ENCODE results near the gene MUC13. TPM values are rescaled to one million over a fixed set of nuclear protein-coding genes. Genes with fewer than 3 reads are reported as not detected.

Gene MUC13
- total RNA-seq, 1 donor from 2014 or later = not detected

GRCh38 chr3:124883766-124884473 is 50.6 kb downstream of the MUC13 start:
- ATAC-seq (no peak), DNase-seq (ENCODE audit: low spot score) (no peak)
- intact Hi-C loops (cut with DNase I) = no loop called here

- intact Hi-C loops (cut with DNase I) = no loop called here
- DNase-seq (ENCODE audit: low spot score) (no peak), ATAC-seq (no peak)
These were observed 51.5 kb downstream of the MUC13 start for GRCh38 chr3:124882816-124883747.

DNA sequence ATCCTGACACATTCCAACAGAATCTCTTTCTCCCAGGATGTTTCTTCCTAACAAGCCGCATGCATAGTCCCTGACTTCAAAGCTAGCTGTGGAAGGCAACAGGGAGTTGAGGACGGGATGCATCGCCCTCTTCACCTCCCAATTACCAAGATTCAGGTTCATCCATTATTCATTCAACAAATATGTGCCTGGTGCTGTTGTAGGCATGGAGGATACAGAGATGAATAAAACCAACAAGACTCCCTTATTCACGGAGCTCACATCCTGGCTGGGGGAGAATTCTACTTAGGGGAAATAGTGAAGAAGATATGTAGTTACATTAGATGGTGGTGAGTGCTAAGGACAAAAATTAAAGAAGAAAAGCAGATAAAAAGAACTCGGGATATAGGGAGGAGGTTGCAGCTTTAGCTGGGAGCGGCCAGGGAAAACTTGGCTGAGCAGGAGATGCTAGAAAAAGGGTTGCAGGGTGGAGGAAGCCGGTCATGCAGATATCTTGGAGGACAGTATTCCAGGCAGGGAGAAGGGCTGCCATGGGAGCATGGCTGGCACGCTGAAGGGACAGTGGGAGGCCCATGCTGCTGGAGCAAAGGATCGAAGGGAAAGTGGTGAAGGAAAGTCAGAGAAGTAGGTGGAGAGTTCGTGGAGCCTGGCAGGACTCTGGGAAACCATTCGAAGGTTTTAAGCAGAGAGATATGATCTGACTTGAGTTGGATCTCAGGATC is 52.4 kb downstream of the MUC13 start:
- no peak for ATAC-seq
- intact Hi-C loops (cut with DNase I) = no loop called here
- no peak for DNase-seq (ENCODE audit: low spot score)

DNA sequence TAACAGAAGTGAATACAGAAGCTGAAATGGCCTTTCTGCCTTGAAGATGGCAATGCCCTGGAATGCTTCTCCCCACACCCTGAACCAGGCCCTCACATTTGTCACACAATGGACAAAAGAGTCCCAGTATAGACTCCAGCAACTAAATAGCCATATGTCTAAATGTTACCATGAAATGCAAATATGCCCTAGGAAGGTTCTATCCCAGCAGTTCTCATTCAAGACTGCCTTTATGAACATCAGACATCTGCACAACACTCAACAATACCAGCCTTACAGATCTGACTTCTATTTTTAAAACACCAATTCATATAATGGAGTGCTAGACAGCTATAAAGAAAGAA is 55.2 kb downstream of the MUC13 start:
- DNase-seq (ENCODE audit: low spot score) (no peak), ATAC-seq (no peak)
- intact Hi-C loops (cut with DNase I) = no loop called here

DNA sequence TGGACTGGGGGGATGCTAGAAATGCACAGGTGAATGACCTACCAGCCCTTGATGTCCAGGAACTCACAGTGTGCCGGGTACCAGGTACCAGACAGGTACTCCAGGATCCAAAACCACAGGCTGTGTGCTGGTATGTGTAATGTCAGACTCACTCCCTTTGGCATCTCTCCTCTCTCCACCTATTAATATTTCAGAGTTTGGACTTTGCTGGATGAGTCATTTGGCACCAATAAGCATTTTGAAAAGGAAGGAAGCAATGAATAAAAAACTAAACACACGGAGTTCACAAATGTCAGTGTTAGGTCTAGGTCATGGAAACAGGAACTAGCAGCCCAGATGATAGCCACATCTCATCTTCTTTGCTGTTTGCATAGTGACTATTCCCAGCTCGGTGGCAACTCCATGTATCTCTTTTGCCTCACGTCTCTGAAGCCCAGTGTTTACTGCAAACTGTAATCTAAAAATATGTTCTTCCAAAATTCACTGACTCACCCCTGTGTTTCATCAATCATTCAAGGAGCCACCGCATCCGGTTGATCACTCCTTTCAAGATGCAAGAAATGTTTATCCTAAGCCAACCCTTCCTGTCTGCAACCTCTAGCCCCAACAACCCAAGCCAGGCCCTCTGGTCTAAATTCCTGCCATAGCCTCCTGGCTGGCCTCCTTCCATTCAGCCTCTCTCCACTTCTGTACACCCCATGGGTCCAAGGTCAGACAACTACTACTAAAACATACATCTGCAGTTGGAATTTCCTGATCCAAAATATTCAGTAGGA is 55.8 kb downstream of the MUC13 start:
- intact Hi-C loops (cut with DNase I) = no loop called here
- ATAC-seq = peak; percentile 83
- DNase-seq (ENCODE audit: low spot score) = no peak

DNA sequence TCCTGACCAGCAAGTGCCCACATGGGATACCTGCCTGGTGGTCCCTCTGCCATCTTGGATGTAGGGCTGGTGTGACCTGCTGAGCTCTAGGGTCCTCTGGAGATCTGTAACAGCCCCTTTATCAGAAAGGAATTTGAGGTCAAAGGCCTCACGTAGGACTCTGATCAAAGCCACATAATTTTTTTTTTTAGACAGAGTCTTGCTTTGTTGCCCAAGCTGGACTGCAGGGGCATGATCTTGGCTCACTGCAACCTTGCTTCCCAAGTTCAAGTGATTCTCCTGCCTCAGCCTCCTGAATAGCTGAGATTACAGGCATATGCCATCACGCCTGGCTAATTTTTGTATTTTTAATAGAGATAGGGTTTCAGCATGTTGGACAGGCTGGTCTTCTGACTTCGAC is 56.9 kb downstream of the MUC13 start:
- ATAC-seq (no peak), DNase-seq (ENCODE audit: low spot score) (no peak)
- intact Hi-C loops (cut with DNase I) = no loop called here

GRCh38 chr3:124876401-124876878 is 58.1 kb downstream of the MUC13 start:
- intact Hi-C loops (cut with DNase I) = no loop called here
- peak; percentile 43 for ATAC-seq

DNA sequence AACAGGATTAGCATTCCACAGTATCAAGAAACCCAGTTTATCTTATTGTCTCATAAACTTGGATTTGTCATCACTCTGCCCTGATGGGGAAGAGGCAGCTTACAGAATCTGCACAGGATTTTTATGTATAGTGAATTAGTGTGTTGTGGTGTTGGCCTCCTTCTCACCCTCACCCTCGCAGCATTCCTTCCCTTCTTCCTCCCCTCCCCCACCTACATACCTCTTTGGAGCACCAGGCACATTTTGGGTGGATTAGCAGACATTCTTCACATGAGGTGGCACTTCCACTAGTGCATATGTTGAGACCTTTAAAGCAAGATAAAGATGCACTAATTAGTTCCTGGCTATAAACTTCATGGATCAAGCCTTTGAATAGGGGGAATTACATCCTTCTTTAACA is 61.3 kb downstream of the MUC13 start:
- ATAC-seq (no peak), DNase-seq (ENCODE audit: low spot score) (no peak)
- intact Hi-C loops (cut with DNase I) = no loop called here

More at GRCh38 chr3:124876401-124876878, 58.1 kb downstream of the MUC13 start:
- no peak for DNase-seq (ENCODE audit: low spot score)

DNA sequence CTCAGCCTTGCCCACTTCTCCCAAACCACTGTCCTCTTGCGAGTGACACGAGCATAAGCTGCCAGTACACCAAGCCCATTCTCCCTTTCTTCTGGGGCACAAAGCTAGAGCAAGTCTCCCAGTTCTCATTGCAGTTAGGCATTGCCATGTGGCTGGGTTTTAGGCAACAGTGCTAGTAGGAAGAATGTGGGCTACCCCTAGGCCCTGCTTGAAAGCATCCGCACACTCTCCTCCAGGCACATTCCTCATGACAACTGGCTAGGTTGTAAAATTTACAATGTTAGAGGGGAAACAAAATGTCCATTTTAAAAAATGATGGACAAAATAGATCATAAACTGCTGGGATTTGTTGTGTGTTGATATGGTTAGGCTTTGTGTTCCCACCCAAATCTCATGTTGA is 67.0 kb downstream of the MUC13 start:
- no peak for ATAC-seq
- intact Hi-C loops (cut with DNase I) = no loop called here
- no peak for DNase-seq (ENCODE audit: low spot score)

DNA sequence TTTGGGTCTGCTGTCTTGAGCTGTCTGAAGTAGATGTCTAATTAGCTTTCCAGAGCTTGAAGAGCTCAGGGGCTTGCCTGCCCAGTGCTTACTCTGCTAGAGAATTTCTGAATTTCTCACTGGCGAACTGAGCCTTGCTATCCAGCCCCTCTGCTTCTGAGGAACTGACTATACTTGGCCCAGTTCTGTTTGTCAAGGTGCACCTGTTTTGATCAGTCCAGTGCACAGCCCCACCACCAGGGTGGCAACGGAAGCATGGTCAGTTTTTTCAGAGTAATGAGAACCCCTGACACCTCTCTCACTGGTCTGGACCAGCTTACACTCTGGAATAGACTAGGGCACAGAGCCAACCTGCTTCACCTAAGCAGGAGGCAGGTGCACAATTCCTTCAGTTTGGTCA is 72.5 kb downstream of the MUC13 start:
- ATAC-seq = no peak
- intact Hi-C loops (cut with DNase I) = loop anchor here (5.0 kb wide), 1 partner anchor 1630 kb away; no protein-coding TSS in a partner anchor
- DNase-seq (ENCODE audit: low spot score) = no peak

DNA sequence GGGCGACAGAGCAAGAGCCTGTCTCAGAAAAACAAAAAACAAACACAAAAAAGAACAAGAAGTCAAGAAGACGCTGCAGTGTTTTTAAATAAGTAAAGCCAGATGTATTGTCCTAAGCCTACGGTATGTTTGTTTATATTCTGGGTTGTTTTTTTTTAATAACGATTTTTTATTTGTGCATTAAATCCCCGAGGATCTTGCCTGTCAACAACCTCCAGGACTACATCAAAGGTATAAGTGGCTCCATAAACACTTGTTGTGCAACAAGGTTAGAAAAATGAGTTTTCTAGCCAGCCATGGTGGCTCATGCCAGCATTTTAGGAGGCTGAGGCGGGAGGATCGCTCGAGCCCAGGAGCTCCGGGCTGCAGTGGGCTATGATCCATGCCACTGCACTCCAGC is 73.5 kb downstream of the MUC13 start:
- intact Hi-C loops (cut with DNase I) = loop anchor here (5.0 kb wide), 1 partner anchor 1631 kb away; no protein-coding TSS in a partner anchor
- no peak for DNase-seq (ENCODE audit: low spot score)
- ATAC-seq = no peak

DNA sequence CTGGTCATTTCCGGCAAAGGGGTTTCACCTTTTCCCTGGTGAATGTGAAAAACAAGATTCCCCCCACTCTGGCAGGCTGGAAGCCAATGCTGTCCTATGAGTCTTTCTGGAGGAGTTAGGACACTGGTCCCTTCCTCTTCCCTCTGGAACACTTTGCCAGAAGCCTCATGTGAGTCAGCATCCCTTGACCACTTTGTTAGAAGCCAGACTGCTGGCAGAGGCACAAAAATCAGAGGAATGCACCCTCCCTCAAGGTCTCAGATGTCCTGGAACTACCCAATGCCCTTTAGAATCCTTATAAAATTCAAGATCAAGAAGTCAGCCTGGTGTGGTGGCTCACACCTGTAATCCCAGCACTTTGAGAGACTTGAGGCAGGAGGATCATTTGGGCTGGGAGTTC is 74.0 kb downstream of the MUC13 start:
- peak; percentile 64 for DNase-seq (ENCODE audit: low spot score)
- peak; percentile 58 for ATAC-seq
- intact Hi-C loops (cut with DNase I) = loop anchor here (5.0 kb wide), 1 partner anchor 1632 kb away; no protein-coding TSS in a partner anchor

- intact Hi-C loops (cut with DNase I) = no loop called here
- ATAC-seq = no peak
- no peak for DNase-seq (ENCODE audit: low spot score)
These were observed 75.5 kb downstream of the MUC13 start for GRCh38 chr3:124859025-124859424.

DNA sequence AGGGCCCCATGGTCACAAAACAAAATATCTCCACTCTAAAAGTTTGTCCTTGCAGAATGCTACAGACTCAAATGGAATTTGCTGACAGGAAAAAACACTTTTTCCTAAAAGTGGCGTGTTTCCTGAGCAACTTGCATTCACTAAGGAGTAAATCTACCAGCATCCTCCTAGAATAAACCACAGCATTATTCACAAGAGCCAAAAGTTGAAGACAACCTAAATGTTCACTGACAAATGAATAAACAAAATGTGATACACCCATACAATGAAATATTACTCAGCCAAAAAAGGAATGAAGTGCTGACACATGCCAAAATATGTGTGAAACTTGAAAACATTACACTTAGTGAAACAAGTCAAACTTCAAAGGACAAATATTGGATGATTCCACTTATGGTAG is 76.3 kb downstream of the MUC13 start:
- no peak for ATAC-seq
- intact Hi-C loops (cut with DNase I) = no loop called here
- DNase-seq (ENCODE audit: low spot score) = no peak

DNA sequence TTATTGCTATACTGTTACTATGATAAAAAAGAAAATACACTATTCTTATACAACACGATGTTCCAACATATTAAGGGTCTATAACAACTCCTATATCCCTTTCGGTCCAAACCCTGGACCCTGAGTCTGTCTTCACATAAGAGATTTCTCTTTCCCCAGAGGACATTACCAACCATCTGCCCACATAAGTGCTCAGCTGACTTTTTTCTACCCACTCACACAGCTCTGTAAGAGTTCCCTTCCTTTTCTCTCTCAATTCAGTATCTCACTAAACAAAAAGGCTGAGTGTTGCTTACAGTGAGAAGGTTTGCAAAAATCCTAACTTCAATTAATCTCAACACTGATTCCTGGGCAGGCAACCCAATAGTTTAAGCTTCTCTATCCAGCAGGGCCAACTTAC is 77.9 kb downstream of the MUC13 start:
- intact Hi-C loops (cut with DNase I) = no loop called here
- DNase-seq (ENCODE audit: low spot score) = no peak
- ATAC-seq = no peak

Data from sciatic nerve (tissue), 2 donors.